HG02938 (cell line): ENCODE measurements around the gene KCNB1.

Experiments used
- ATAC-seq: cut with Tn5 transposase; IDR thresholded peaks from one replicate; pipeline ENCODE4 v1.9.1; 2021; ENCODE audit warnings: mild to moderate bottlenecking, moderate library complexity; ENCODE audit not compliant: unreplicated experiment

Gene KCNB1

DNA sequence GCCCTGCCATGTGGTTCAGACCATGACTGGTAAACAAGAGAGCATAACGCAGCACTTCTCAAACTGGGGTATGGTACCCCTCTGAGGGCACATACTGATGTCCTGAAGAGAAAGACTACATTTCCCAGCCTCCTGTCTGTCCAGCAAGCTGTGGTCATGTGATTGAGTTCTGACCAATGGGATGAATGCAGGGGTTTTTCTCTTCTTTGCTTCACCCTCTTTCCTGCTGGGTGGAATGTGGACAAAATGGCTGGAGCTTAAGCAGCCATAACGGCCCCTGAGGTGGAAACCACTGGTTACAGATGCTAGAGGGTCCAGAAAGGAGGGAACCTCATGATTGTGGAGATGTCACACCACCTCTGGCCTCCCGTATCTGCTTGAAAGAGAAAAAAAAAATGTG, 19.4 kb upstream of the KCNB1 start:
- no peak for ATAC-seq

DNA sequence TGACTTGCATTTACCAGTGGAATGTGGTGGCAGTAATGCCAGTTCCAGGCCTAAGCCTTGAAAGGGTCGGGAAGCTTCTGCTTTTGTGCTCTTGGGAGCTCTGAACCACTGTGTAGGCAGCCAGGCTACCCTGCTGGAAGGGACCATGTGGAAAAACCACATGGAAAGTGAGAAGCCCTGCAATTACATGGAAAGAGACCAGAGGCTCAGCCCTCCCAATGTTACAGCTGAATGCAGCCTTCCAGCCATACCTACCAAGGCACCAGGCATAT, 14.9 kb upstream of the KCNB1 start:
- ATAC-seq, result no peak

DNA sequence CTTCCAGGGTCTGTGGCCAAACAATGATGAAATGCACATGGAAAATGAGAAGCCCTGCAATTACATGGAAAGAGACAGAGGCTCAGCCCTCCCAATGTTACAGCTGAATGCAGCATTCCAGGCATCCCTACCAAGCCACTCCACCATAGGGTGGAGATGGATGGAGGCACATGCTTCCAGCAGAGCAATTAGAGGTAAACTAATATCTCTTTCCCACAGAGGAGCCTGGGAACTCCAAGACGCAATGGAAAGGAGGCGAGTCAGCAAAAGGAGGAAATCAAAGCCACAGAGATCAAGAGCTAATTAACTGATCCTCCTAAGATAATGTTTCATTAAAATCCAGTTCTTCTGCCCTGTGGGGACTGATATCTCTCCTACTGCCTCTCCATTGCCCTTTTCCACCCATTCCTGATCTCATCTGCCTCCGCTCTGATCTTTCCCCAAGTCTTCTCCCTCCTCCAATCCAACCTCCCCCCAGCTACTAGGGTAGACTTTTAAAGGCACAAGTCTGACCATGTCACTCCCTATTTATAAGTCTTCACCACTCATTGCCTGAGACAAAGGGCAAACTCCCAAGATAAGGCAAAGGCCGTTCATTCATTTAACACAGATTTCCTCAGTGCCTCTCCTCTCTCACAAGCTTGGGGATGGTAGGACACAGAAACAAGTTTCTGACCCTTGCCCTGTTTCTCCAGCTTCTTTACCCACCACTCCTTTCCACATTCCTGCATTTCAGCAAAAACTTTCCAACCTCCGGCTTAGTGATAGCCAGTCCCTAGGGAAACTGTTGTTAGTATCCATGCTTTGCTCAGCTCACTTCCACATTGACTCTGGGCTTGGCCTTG, 14.3 kb upstream of the KCNB1 start:
- no peak for ATAC-seq

DNA sequence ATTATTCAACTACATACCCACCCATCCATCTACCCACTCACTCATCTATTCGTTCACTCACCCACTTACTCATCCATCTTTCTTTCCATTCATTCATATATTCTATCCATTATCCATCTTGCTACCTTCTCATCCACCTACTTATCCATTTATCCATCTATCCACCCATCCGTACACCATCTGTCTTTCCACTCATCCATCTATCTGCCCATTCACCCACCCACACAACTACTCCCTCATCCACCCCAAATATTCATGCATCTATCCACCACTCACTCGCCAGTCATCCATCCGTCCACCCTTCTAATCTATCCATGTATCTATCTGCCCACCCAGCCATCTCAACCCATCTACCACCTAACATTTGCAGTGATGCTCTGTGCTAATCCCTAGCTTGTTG, 13.6 kb upstream of the KCNB1 start:
- ATAC-seq, result no peak

DNA sequence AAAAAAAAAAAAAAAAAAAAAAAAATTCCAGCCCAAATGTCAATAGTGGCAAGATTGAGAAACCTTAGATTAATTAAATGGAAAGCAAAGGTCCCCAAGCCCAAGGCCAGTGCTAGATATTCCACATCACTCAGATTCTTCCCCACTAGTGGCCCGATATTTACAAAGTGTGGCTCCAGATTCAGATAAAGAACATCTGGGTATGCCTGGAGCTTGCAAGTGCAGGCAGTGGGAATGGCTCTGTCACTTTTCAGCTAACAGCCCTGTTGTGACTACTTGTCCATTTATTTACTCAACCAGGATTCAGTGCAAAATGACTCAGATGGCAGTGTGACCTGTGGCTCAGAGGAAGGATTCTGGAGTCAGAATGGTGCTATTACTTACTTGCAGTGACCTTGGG, 8.2 kb upstream of the KCNB1 start:
- no peak for ATAC-seq

DNA sequence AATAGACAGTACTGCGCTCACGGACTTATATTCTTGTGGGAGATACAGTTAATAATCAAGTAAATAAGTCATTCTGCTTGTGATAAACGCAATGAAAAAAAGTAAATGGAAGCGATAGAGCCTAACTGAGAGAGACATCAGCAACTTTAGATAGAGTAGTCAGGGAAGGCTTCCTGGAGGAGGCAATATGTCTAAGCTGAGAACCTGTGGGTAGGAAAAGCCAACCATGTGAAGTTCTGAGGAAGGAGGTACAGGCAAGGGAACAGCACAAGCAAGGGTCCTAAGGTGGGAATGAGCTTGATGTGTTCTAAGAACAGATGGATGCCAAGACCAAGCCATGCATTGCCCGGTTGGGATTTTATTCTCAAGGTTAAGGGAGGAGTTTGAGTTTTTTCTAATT, 7.2 kb upstream of the KCNB1 start:
- no peak for ATAC-seq

DNA sequence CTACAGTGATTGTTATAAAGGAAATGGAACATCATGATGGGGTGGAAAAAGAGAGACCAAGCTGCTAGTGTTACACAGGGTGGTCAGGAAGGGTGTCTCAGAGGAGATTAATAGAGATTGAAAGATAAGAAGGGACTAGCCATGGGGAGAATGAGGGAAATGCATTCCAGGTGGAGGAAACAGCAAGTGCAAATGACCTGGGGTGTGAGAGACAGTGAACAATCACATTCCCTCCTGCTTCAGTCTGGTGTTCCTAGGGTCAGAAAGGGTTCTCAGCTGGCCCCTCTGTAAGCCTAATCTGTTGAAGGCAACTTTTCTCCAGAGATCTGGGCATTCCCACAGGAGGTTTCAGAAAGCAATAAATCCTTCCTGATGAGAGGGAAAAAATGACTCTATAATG, 3.6 kb upstream of the KCNB1 start:
- no peak for ATAC-seq

DNA sequence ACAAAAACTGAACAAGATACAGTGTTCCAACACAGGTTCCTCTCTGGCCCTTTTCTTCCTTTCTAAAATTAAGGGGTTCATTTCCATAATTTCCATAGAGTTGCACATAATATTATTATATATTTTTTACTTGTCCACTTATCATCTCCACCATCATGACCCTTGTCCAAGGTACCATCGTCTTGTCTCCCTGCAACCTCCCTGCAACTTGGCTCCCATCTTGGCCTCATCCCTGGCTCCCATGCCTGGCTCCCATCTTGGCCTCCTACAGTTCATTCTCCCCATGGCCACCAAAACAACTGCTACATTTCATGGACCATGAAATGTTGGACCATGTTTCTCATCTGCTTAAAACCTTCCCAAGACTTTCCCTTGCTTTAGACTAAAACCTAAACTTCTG, 3.1 kb upstream of the KCNB1 start:
- no peak for ATAC-seq

DNA sequence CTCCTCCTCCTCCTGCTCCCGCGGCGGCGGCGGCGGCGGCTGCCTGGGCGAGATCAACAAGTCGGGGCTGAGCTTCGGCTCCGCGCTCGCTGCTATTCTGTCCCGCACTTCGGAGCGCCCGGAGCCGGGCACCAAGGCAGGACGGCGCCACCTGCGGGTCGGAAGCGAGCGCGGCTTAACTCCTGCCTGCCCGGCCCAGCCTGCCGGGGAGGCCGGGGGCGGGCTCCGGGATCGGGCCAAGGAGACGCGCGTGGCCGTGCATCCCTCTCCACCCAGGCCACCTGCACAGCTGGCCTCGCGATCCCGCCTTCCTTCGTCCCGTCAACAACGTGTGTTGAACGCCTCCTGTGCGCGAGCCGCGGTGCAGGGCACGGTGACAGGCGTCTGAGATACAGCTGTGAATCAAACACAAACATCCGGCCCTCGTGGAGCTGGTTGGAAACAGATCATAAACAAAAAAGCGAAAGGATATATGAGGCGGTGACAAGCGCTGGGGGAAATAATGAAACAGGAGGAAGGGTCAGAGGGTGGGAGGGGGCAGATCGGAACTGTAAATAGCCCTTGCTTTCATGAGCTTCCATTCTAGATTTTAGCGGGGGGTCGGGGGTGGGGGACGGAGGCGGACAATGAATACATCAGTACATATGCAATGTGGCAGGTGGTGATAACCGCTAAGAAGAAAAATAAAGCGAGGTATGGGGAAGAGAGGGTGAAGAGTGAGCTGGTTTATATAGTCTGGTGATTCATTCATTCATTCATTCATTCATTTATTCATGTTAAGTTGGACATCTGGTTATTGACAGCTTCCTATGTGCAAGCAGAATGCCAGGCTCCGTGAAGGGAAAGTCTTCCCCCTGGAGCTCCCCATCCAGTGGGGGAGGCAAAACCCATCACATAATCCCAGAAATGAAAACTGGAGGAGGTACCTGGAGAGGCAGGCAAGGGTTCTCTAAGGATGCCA, 2.0 kb upstream of the KCNB1 start:
- no peak for ATAC-seq

DNA sequence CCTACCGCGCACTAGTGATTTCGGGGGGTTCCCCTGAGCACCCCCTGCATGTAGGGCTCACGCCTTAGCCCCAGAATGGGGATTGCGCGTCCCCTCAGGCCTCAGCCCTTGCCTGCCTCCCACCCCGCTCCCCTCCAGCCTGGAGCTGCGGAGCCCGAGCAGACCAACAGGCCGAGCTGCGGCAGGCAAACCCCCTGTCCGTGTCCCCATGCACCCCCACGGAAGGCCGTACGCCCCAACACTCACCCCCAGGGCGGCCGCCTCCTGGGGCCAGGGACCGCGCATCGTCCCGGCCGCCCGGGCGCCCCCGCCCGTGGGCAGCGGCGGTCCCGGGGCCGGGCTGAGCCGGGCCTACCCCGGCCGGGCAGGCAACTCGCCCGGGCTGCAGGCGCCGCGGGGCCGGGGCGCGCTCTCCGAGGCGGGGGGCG, 1.2 kb upstream of the KCNB1 start:
- no peak for ATAC-seq

DNA sequence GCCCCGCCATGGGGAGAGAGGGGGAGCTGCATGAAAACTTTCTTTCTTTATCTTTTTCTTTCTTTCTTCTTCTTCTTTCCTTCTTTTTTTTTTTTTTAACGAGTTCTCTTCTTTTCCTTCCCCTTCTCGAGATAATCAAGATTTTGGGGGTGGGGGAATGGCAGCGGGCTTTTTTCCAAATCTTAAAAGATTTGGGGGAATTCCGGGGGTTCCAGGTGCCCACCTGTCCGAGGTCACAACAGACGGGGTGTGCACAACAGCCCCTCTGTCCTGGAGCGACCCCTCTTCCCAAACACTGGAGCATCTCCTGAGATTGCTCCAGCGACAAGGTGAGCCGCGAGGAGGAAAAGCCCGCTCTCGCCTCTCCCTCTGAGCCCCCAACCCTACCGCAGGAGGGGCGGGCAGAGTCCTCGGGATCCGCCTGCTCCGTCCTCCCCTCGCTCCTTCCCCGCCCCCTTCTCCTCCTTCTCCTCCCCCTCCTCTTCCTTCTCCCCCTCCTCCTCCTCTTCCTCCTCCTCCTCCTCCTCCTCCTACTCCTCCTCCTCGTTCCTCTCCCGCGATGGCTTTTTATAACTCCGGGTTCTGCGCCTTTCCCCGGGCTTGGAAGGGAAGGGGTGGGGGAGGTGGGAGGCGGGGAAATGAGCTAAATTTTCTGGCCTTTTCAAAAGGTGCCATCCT, 689 bp upstream of the KCNB1 start:
- no peak for ATAC-seq

DNA sequence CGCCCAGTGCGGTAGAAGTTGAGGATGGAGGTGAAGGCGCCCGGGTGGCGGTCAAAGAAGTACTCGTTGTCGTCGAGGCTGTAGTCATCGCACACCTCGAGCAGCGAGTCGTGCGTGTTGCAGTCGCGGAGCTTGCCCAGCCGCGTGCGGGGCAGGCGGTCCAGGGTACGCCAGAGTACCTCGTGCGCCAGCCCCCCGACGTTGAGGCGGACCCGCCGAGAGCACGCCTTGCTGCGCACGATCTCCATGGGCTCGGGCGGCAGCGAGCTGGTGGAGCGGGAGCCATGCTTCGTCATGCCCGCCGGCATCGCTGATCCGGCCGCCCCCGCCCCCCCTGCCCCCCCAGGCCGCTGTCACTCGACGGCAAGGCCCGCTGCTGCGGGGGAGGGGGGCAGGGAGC, 295 bp downstream of the KCNB1 start:
- no peak for ATAC-seq

DNA sequence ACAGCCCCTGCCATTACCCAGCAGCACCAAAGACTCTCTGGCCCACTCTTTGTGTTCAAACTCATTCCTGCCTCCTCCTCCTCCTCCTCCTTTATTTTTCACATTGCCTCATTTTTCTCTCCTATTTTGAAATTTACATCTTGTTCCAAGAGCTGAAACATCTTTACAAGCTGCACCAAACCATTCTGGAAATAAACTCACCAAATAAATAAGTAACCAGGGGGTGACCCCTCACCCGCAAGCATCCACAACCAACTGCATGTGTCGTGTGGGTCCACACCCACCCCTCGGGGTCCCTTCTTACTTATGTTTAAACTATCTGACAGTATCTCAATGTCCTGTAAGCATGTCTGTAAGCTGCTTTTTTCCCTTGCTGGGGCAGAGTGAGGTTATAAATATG, 1.4 kb downstream of the KCNB1 start:
- no peak for ATAC-seq

DNA sequence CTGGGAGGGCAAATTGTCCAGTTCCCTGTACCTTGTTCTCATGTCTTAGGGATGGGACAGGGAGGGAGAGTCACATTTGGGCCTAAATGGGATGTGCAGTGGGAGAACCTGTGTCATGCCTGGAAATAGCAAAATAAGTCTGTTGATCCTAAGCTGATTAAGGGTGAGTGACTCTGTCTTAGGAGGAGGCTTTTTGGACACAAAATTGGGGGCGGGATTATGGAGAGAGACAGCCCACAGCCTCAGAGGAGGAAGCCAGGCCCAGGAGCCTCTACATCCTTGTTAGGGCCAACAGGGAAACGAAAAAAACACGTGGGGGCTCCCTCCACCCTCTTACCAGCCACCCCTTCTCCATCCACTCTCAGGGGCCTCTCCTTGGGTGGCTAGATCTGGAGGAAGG, 2.2 kb downstream of the KCNB1 start:
- ATAC-seq, result no peak

DNA sequence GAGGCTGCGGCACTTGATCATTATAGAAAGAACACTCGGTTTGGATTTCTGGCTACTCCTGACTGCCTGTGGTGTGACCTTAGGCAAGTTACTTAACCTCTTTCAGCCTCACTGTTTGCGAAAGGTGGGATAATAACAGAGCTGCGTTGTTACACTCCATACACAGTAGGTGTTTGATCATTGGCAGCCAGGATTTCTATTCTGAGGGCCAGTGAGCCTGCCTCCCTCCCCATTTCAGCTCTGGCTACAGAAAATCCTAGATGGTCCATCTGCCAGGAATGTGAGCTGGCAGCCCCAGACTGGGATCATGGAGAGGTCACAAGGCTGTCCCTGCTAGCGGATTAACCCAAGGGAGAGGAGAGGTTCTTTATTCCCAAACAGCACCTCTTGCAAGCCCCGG, 2.7 kb downstream of the KCNB1 start:
- no peak for ATAC-seq

DNA sequence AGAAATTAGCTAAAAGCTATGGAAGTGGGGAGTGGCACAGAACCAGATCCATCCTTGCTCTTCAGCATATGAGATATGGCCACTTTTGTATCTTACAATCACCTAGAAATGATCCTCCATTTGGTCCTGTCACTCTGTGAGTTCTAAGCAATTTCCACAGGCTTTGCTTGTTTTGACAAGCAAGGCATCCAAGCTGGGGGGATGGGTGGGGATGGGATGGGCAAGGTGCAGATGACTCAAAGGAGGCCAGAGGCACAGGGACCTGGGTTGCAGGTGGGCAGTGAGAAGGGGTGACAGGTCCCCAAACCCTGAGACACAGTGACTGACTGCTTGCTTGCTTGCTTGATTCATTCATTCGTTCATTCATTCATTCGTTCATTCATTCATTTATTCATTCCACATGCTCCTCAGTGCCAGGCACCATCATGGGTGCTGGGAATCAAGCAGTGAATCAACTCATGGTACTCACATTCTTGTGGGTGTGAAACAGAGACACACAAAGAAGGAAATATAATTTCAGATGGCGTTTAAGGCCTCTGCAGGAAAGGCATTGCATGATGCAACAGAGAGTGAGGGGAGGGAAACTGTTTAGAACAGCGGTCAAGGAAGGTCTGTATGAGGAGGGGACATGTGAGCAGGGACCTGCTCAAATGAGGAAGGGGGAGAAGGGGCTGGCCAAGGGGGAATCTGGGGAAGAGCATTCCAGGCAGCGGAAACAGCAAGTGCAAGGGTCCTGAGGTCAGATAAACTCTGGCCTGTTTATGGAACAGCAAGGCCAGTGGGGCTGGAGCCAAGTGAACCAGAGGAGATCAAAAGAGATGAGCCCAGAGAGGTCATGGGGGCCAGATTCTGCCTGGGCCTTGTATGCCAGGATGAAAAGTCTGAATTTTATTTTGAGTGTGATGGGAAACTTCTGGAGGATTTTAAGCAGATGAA, 3.4 kb downstream of the KCNB1 start:
- ATAC-seq, result no peak

DNA sequence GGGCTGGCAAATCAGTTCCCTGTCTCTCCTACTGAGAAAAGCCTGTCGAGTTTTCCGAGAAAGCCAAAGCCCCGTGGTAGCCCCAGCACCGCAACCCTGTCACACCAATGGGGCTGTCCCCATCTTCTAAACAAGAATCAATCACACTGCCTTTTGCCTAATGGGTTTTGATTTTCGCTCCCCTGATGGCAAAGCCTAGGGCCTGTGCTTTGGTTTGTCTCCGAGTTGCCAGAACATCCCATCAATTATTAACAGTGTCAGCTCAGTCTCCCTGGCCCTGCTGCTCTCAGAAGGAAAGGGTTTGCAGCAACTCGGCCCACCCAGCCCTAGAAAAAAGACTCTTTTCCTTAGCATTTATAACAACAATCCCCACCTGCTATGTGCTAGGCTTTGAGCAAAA, 4.2 kb downstream of the KCNB1 start:
- ATAC-seq, result no peak

DNA sequence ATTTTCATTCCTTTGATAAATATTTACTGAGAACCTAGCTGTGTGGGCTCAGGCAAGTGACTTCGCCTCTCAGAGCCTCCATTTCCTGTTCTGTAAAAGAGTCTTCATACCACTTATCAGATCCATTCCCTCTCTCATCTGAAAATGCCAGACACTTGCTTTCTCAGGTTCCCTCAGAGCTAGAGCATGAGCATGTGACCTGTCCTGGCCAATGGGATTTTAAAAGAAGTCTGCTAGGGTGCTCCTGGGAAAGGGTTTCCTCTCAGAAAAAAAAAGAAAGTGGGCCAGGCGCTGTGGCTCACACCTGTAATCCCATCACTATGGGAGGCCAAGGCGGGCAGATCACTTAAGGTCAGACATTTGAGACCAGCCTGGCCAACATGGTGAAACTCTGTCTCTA, 5.3 kb downstream of the KCNB1 start:
- no peak for ATAC-seq

DNA sequence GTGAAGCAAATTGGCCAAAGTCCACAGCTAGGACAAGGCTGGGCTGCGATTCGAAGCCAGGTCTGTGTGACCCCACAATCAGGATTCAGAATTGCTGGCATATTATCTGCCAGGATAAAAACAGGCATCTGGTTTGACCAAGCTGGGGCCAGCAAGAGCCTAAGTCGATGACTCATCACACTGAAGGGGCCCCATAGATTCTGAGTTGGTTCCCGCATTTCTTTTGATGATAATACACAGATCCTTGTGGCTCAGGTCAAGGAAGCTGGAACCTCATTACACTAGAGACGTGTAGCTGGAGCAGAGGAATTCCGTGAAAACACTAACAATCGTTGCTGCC, 6.5 kb downstream of the KCNB1 start:
- no peak for ATAC-seq

DNA sequence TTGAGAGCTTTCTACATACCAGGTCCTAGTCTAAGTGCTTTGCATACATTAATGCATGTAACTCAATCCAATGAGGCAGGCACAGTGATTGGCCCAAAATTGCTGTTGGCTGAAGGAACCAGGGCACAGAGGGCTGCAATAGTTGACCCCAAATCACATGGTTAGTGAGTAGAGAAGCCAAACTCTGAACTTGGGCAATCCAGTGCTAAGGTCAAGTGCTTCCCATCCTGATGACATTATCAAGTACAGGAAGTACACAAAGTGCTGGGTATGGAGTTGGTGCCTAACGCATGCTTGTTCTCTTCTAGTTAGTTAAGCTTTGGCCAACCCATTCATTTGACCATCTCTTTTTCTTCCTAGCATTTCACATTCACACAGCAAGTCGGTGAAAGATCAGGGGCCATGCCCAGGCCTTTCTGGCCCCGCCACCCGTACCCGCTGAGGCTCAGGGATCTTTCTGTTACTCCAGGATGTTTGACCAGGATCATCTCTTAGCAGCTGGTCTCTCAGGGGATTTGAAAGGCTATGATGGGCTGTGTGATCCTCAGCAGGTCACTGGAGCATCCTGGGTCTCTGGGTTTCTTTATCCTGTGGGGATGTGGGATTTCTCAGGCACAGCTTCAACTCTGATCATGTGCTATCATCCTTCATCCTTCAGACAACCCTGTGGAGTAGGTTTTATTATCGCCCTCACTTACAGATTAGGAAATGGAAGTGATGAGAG, 7.0 kb downstream of the KCNB1 start:
- no peak for ATAC-seq
